DOHH2 (cell line): ENCODE measurements around the gene CHKB.
"Not testable (repeated sequence)": the region's sequence is repeated elsewhere in the genome, so short reads cannot be mapped to it uniquely, and the experiment has no call there.

Source experiments
- EZH2phosphoT487 ChIP-seq: fragments of 200-600 bp; sonication (generic); IDR thresholded peaks from 2 replicates; pipeline ENCODE4 v1.6.1; 2017; ENCODE audit warnings: borderline replicate concordance, mild to moderate bottlenecking, antibody characterized with exemption, low read length, moderate library complexity, mixed read lengths
- TF ChIP-seq, protein P1 (sequence below): fragments of 200-600 bp; sonication (generic); IDR thresholded peaks from one replicate; pipeline ENCODE4 v1.5.1; 2014; ENCODE audit warnings: antibody characterized with exemption, mild to moderate bottlenecking, low read depth, low read length; ENCODE audit not compliant: poor library complexity, severe bottlenecking

DNA sequence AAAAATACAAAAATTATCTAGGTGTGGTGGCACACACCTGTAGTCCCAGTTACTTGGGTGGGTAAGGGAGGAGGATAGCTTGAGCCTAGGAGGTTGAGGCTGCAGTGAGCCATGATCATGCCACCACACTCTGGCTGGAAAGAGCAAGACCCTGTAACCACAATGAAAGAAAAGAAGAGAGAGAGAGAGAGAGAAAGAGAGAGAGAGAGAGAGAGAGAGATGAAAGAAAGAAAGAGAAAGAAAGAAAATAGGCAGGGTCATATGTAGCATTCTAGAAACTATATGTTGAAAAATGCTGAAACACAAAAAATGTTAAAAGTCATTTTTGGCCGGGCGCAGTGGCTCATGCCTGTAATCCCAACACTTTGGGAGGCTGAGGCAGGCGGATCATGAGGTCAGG is 31.6 kb upstream of the CHKB start:
- TF ChIP-seq, protein P1, sequence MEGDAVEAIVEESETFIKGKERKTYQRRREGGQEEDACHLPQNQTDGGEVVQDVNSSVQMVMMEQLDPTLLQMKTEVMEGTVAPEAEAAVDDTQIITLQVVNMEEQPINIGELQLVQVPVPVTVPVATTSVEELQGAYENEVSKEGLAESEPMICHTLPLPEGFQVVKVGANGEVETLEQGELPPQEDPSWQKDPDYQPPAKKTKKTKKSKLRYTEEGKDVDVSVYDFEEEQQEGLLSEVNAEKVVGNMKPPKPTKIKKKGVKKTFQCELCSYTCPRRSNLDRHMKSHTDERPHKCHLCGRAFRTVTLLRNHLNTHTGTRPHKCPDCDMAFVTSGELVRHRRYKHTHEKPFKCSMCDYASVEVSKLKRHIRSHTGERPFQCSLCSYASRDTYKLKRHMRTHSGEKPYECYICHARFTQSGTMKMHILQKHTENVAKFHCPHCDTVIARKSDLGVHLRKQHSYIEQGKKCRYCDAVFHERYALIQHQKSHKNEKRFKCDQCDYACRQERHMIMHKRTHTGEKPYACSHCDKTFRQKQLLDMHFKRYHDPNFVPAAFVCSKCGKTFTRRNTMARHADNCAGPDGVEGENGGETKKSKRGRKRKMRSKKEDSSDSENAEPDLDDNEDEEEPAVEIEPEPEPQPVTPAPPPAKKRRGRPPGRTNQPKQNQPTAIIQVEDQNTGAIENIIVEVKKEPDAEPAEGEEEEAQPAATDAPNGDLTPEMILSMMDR: not testable (repeated sequence)
- not testable (repeated sequence) for TF ChIP-seq EZH2phosphoT487
